Urinary bladder (tissue), 4 donors: ENCODE results near the gene ETV6. TPM values are rescaled to one million over a fixed set of nuclear protein-coding genes. Genes with fewer than 3 reads are reported as not detected.
"Not testable (repeated sequence)": the region's sequence is repeated elsewhere in the genome, so short reads cannot be mapped to it uniquely, and the experiment has no call there.

ENCODE experiments used
- DNase-seq: peaks from one replicate; pipeline ENCODE4 v3.0.0-alpha.2; 2015; ENCODE audit errors: extremely low spot score
- H3K27ac ChIP-seq: one replicate; pipeline ENCODE4 v1.5.1; 2013; ENCODE audit warnings: low read depth, mild to moderate bottlenecking, moderate library complexity
- H3K36me3 ChIP-seq: one replicate; pipeline ENCODE4 v1.6.1; 2013; ENCODE audit warnings: mild to moderate bottlenecking, moderate library complexity; ENCODE audit not compliant: insufficient read depth
- H3K4me1 ChIP-seq: one replicate; pipeline ENCODE4 v1.6.1; 2013; ENCODE audit warnings: mild to moderate bottlenecking, moderate library complexity; ENCODE audit not compliant: insufficient read depth
- H3K4me3 ChIP-seq: one replicate; pipeline ENCODE4 v1.5.1; 2013; ENCODE audit warnings: low read depth, low read length
- WGBS: extraction: QIAGEN DNeasy Blood & Tissue Kit; methylation state at CpG from one replicate; pipeline ENCODE4 v1.1.7; 2013; 5-methylcytosine and 5-hydroxymethylcytosine counted together
- polyA plus RNA-seq: library from polyadenylated mRNA; stranded (reverse); fragments of 200-250 nt; gene quantifications from one replicate; pipeline ENCODE4 v1.2.3, GENCODE V29; 2013
- total RNA-seq: library from RNA; depleted of rRNA; stranded (reverse); fragments of >200 nt; gene quantifications from one replicate; pipeline ENCODE4 v1.2.3, GENCODE V29; 2014
- donor health status: healthy with polysubstance abuse.
- donor health status: healthy.

The ETV6 gene
- total and polyA plus RNA-seq, 2 donors, result 11.8 to 12.7 TPM

- Histone ChIP-seq H3K27ac (no peak overlapping the region), H3K4me1 (no peaks in the 10 kb centered on the region), H3K36me3 (no peaks in the 10 kb centered on the region), H3K4me3 (no peak overlapping the region)
- no peak for DNase-seq
- 91% methylated on average over 4 of the region's 4 CpGs for WGBS
Measured at GRCh38 chr12:11902525-11902875, 253.0 kb downstream of the ETV6 start.

- no peak overlapping the region for H3K27ac ChIP-seq
- WGBS, result 87% methylated on average over 3 of the region's 3 CpGs
- no peak overlapping the region for H3K4me3 ChIP-seq
- H3K4me1 ChIP-seq, result no peaks in the 10 kb centered on the region
- no peak for DNase-seq
- H3K36me3 ChIP-seq, result no peaks in the 10 kb centered on the region
Measured at GRCh38 chr12:11904124-11904523, 254.7 kb downstream of the ETV6 start.

GRCh38 chr12:11905534-11905933 lies 256.1 kb downstream of the ETV6 start:
- no peak overlapping the region for H3K27ac ChIP-seq
- no peak for DNase-seq
- no peaks in the 10 kb centered on the region for H3K36me3 ChIP-seq
- no peak overlapping the region for H3K4me3 ChIP-seq
- H3K4me1 ChIP-seq, result no peaks in the 10 kb centered on the region

GRCh38 chr12:11906286-11906935 lies 256.9 kb downstream of the ETV6 start:
- Histone ChIP-seq H3K36me3 (no peaks in the 10 kb centered on the region), H3K4me3 (no peak overlapping the region), H3K4me1 (no peaks in the 10 kb centered on the region), H3K27ac (no peak overlapping the region)
- no peak for DNase-seq
- 72% methylated on average over 5 of the region's 5 CpGs for WGBS

GRCh38 chr12:11907625-11908024 lies 258.2 kb downstream of the ETV6 start:
- H3K27ac ChIP-seq, result no peak overlapping the region
- H3K4me1 ChIP-seq, result no peaks in the 10 kb centered on the region
- H3K36me3 ChIP-seq, result no peaks in the 10 kb centered on the region
- H3K4me3 ChIP-seq, result no peak overlapping the region
- no peak for DNase-seq

- H3K27ac ChIP-seq, H3K4me3 ChIP-seq, H3K36me3 ChIP-seq, H3K4me1 ChIP-seq, DNase-seq: not testable (repeated sequence)
- WGBS, result 85% methylated on average over 9 of the region's 9 CpGs
Measured at GRCh38 chr12:11909406-11909805, 259.9 kb downstream of the ETV6 start.

GRCh38 chr12:11916113-11916512 lies 266.6 kb downstream of the ETV6 start:
- no peaks in the 10 kb centered on the region for H3K4me1 ChIP-seq
- H3K4me3 ChIP-seq, result no peak overlapping the region
- H3K27ac ChIP-seq, result no peak overlapping the region
- no peaks in the 10 kb centered on the region for H3K36me3 ChIP-seq
- no peak for DNase-seq
- 79% methylated on average over 1 of the region's 1 CpG for WGBS

GRCh38 chr12:11916771-11917170 lies 267.3 kb downstream of the ETV6 start:
- DNase-seq, result no peak
- H3K27ac ChIP-seq, result no peak overlapping the region
- no peaks in the 10 kb centered on the region for H3K36me3 ChIP-seq
- H3K4me3 ChIP-seq, result no peak overlapping the region
- H3K4me1 ChIP-seq, result no peaks in the 10 kb centered on the region
- 79% methylated on average over 1 of the region's 1 CpG for WGBS

GRCh38 chr12:11917501-11917900 lies 268.0 kb downstream of the ETV6 start:
- 74% methylated on average over 4 of the region's 4 CpGs for WGBS

GRCh38 chr12:11920231-11920630 lies 270.8 kb downstream of the ETV6 start:
- no peak for DNase-seq
- no peak overlapping the region for H3K27ac ChIP-seq
- no peaks in the 10 kb centered on the region for H3K36me3 ChIP-seq
- WGBS, result 68% methylated on average over 4 of the region's 4 CpGs
- H3K4me3 ChIP-seq, result no peak overlapping the region
- H3K4me1 ChIP-seq, result no peaks in the 10 kb centered on the region

More at GRCh38 chr12:11917501-11917900, 268.0 kb downstream of the ETV6 start:
- Histone ChIP-seq H3K4me1 (no peaks in the 10 kb centered on the region), H3K4me3 (no peak overlapping the region), H3K27ac (no peak overlapping the region), H3K36me3 (no peaks in the 10 kb centered on the region)
- no peak for DNase-seq

- H3K36me3 ChIP-seq, result no peaks in the 10 kb centered on the region
- H3K4me3 ChIP-seq, result no peak overlapping the region
- no peaks in the 10 kb centered on the region for H3K4me1 ChIP-seq
- no peak for DNase-seq
- 65% methylated on average over 1 of the region's 1 CpG for WGBS
- no peak overlapping the region for H3K27ac ChIP-seq
Measured at GRCh38 chr12:11922361-11922760, 272.9 kb downstream of the ETV6 start.

- Histone ChIP-seq H3K4me3 (no peak overlapping the region), H3K36me3 (no peaks in the 10 kb centered on the region), H3K27ac (no peak overlapping the region), H3K4me1 (no peaks in the 10 kb centered on the region)
- DNase-seq, result no peak
- WGBS, result 86% methylated on average over 3 of the region's 3 CpGs
Measured at GRCh38 chr12:11923067-11923466, 273.6 kb downstream of the ETV6 start.

- Histone ChIP-seq H3K36me3 (no peaks in the 10 kb centered on the region), H3K27ac (no peak overlapping the region), H3K4me3 (no peak overlapping the region), H3K4me1 (no peaks in the 10 kb centered on the region)
- DNase-seq, result no peak
- WGBS, result 63% methylated on average over 15 of the region's 15 CpGs
Measured at GRCh38 chr12:11927286-11927935, 277.9 kb downstream of the ETV6 start.

- H3K4me1 ChIP-seq, result no peaks in the 10 kb centered on the region
- DNase-seq, result no peak
- H3K36me3 ChIP-seq, result no peaks in the 10 kb centered on the region
- no peak overlapping the region for H3K27ac ChIP-seq
- H3K4me3 ChIP-seq, result no peak overlapping the region
- 91% methylated on average over 3 of the region's 3 CpGs for WGBS
Measured at GRCh38 chr12:11929714-11930113, 280.2 kb downstream of the ETV6 start.
